ENCODE data around the gene TATDN3. TPM values are rescaled to one million over a fixed set of nuclear protein-coding genes. Genes with fewer than 3 reads are reported as not detected.
"Not testable (repeated sequence)": the region's sequence is repeated elsewhere in the genome, so short reads cannot be mapped to it uniquely, and the experiment has no call there.

TATDN3 gene
- total and polyA plus RNA-seq, 9 of the 15 experiments (the other 6 are each of a cell fraction or from before 2014, with no cell fraction given), result 18.3 to 79.9 (median 28.2) TPM

GRCh38 chr1:212862111-212862690 lies 70.5 kb downstream of the TATDN3 start (continued):
- TF ChIP-seq FOXP4 (CRISPR knock-in tag; IDR thresholded peaks at IDR 0.05; ENCODE audit: borderline replicate concordance) (no peak), ZNF830 (CRISPR knock-in tag; IDR thresholded peaks at IDR 0.05) (no peak), ARID1B (IDR thresholded peaks at IDR 0.05) (no peak)

GRCh38 chr1:212863345-212863744 lies 71.7 kb downstream of the TATDN3 start:
- intact Hi-C loops (cut with micrococcal nuclease); H3K27ac ChIP-seq (ENCODE audit: extremely low read depth, low read depth, low read length); H3K9ac ChIP-seq (ENCODE audit: insufficient read depth in 1 of 2, low read depth in 2 of 2, low read length in 2 of 2); H3K4me2 ChIP-seq (ENCODE audit: insufficient read depth, low read length); DNase-seq (ENCODE audit: extremely low read depth in 1 of 4, low spot score in 3 of 4); CTCF ChIA-PET (ENCODE audit: low intra/inter-chr PET ratio); ATAC-seq; H3K4me3 ChIP-seq; H3K9me1 ChIP-seq (ENCODE audit: control insufficient read depth, insufficient read depth, low read length); BruUV-seq (replicated peaks); H3K27me3 ChIP-seq (ENCODE audit: control insufficient read depth in 2 of 2, insufficient read depth in 2 of 2, low read length in 2 of 2); in situ Hi-C loops (cut with MboI); H2AFZ ChIP-seq (ENCODE audit: low read depth, low read length); H3K9me3 ChIP-seq (replicated peaks; ENCODE audit: control insufficient read depth, insufficient read depth, low read depth, low read length); FAIRE-seq: not testable (repeated sequence)
- Histone ChIP-seq H3K4me1 (replicated peaks in 1 of 2; ENCODE audit: control insufficient read depth in 2 of 2, insufficient read depth in 2 of 2, low read length in 2 of 2) (peaks cover 16 to 22% of the 10 kb centered on the region in 2 experiments; a peak in 4 of 5 replicates), H3K36me3 (ENCODE audit: control insufficient read depth, insufficient read depth, low read length) (peaks cover 44% of the 10 kb centered on the region; the same call in 2 of the 3 replicates), H4K20me1 (replicated peaks; ENCODE audit: control insufficient read depth, insufficient read depth, low read length) (peaks cover 13% of the 10 kb centered on the region; the same call in 1 of the 2 replicates), H3K79me2 (ENCODE audit: control insufficient read depth, insufficient read depth, low read length) (peaks cover 50% of the 10 kb centered on the region)
- 82% methylated on average over 7 of the region's 10 CpGs for WGBS (ENCODE audit: insufficient coverage, low coverage, missing lambda C conversion rate)
- POLR2A ChIA-PET, result interaction anchor here (0.8 to 1.3 kb wide), 3 partner anchors 43 to 46 kb away, joined by 3 read pairs; no protein-coding TSS in a partner anchor
- TF ChIP-seq CEBPB (tag; IDR thresholded peaks at IDR 0.05) (peak; percentile 66), CEBPG (CRISPR knock-in tag; IDR thresholded peaks at IDR 0.05) (0 out of 2 replicates have a peak, but pooled peaks have one; percentile 17), CEBPG (tag; conservative IDR thresholded peaks at IDR 0.05 in 1 of 2, IDR thresholded peaks at IDR 0.05 in 1 of 2) (0 out of 4 replicates have a peak, but pooled peaks of 1 of the 2 experiments have one; percentile 30)
